PC-9 (cell line): ENCODE data around the gene AP4M1. TPM values are rescaled to one million over a fixed set of nuclear protein-coding genes. Genes with fewer than 3 reads are reported as not detected.
A peak's percentile ranks its signal among the peaks of the same experiment; 100 is the strongest.

Source experiments
- BruUV-seq: library from RNA; stranded (reverse); fragments of 400-500 nt; replicated peaks from 2 replicates; lab custom pipeline; 2021; lab: Mats Ljungman, UMichigan
- CTCF ChIA-PET: fragments of 300-600 bp; sonication (Branson Sonifier 250); formaldehyde crosslinking; loops from one replicate; lab custom pipeline; 2022; ENCODE audit warnings: antibody characterized with exemption; lab: Charles Lee
- POLR2A ChIA-PET: fragments of 300-600 bp; sonication (Branson Sonifier 250); formaldehyde crosslinking; loops from one replicate; lab custom pipeline; 2022; ENCODE audit warnings: antibody characterized with exemption; ENCODE audit not compliant: unreplicated experiment; lab: Charles Lee
- DNase-seq, 2 experiments: peaks; one replicate each; pipeline versions ENCODE4 v3.0.0 to v3.0.0-alpha.2; 2015 to 2022; ENCODE audit warnings: mixed read lengths in 1 of 2
- H2AFZ ChIP-seq: fragments of 200-600 bp; sonication (generic); 2 replicates; pipeline ENCODE4 v1.8.1; 2017; ENCODE audit warnings: antibody characterized with exemption
- H3F3A ChIP-seq: fragments of 200-600 bp; sonication (generic); 2 replicates; pipeline ENCODE4 v1.8.1; 2017; ENCODE audit warnings: antibody characterized with exemption, mild to moderate bottlenecking, low read depth; ENCODE audit not compliant: insufficient read depth
- H3K27ac ChIP-seq: fragments of 200-600 bp; sonication (generic); 2 replicates; pipeline ENCODE4 v1.6.1; 2016; ENCODE audit warnings: mixed run types
- H3K27me3 ChIP-seq: fragments of 200-600 bp; sonication (generic); 2 replicates; pipeline ENCODE4 v1.6.1; 2016; ENCODE audit warnings: low read depth, mixed run types; ENCODE audit not compliant: insufficient read depth
- H3K36me3 ChIP-seq: fragments of 200-600 bp; sonication (generic); 2 replicates; pipeline ENCODE4 v1.6.1; 2016; ENCODE audit warnings: low read depth, mixed run types
- H3K4me1 ChIP-seq: fragments of 200-600 bp; sonication (generic); replicated peaks from 2 replicates; pipeline ENCODE4 v1.6.1; 2016; ENCODE audit warnings: mixed run types; ENCODE audit not compliant: insufficient read depth
- H3K4me2 ChIP-seq: fragments of 200-600 bp; sonication (generic); 2 replicates; pipeline ENCODE4 v1.6.1; 2017; ENCODE audit warnings: mixed run types
- H3K4me3 ChIP-seq: fragments of 200-600 bp; sonication (generic); 2 replicates; pipeline ENCODE4 v1.6.1; 2016; ENCODE audit warnings: mixed run types
- H3K79me2 ChIP-seq: fragments of 200-600 bp; sonication (generic); 2 replicates; pipeline ENCODE4 v1.6.1; 2017; ENCODE audit warnings: low read depth, mixed run types
- H3K9me2 ChIP-seq: fragments of 200-600 bp; sonication (generic); 2 replicates; pipeline ENCODE4 v1.8.1; 2017; ENCODE audit warnings: mild to moderate bottlenecking; ENCODE audit not compliant: insufficient read depth
- H3K9me3 ChIP-seq: fragments of 200-600 bp; sonication (generic); 2 replicates; pipeline ENCODE4 v1.8.1; 2016; ENCODE audit warnings: low read depth; ENCODE audit not compliant: insufficient read depth
- H4K20me1 ChIP-seq: fragments of 200-600 bp; sonication (generic); 2 replicates; pipeline ENCODE4 v1.8.1; 2017; ENCODE audit not compliant: insufficient read depth
- CTCF ChIP-seq: fragments of 200-600 bp; sonication (generic); conservative IDR thresholded peaks from 2 replicates; pipeline ENCODE4 v1.6.1; 2017; ENCODE audit warnings: mixed run types, antibody characterized with exemption, mild to moderate bottlenecking, moderate library complexity
- EZH2 ChIP-seq: fragments of 200-600 bp; sonication (generic); IDR thresholded peaks from 2 replicates; pipeline ENCODE4 v1.8.0; 2017; ENCODE audit warnings: antibody characterized with exemption, low read depth
- intact Hi-C: fragments of 100-400 bp; cut with micrococcal nuclease; formaldehyde crosslinking; loops from one replicate; pipeline ENCODE4 v1.10.0; 2022; ENCODE audit not compliant: unreplicated experiment
- total RNA-seq: library from RNA; stranded (reverse); gene quantifications from 2 replicates; pipeline ENCODE4 v1.2.3, GENCODE V29; 2021

Gene AP4M1
- total RNA-seq, 1 experiment from 2014 or later, result 18.1 TPM

- Histone ChIP-seq H3K9me3 (no peaks in the 10 kb centered on the region), H3K27ac (no peak overlapping the region), H4K20me1 (peaks cover 24% of the 10 kb centered on the region), H3K27me3 (no peaks in the 10 kb centered on the region), H3K4me3 (no peak overlapping the region), H3K4me2 (no peak overlapping the region), H3K4me1 (peaks cover 35% of the 10 kb centered on the region), H2AFZ (no peak overlapping the region), H3K79me2 (peaks cover 26% of the 10 kb centered on the region), H3K36me3 (peaks cover 4% of the 10 kb centered on the region; the same call in 1 of the 2 replicates), H3F3A (peaks cover 73% of the 10 kb centered on the region), H3K9me2 (no peaks in the 10 kb centered on the region)
- intact Hi-C loops, result no loop called here
- no peak for TF ChIP-seq CTCF
- TF ChIP-seq EZH2, result no peak
- DNase-seq, result no peak
- BruUV-seq, result no TSS peak
- CTCF ChIA-PET, result no interaction called here
- POLR2A ChIA-PET, result no interaction called here
Measured at GRCh38 chr7:100155553-100156317, 54.3 kb downstream of the AP4M1 start.

DNA sequence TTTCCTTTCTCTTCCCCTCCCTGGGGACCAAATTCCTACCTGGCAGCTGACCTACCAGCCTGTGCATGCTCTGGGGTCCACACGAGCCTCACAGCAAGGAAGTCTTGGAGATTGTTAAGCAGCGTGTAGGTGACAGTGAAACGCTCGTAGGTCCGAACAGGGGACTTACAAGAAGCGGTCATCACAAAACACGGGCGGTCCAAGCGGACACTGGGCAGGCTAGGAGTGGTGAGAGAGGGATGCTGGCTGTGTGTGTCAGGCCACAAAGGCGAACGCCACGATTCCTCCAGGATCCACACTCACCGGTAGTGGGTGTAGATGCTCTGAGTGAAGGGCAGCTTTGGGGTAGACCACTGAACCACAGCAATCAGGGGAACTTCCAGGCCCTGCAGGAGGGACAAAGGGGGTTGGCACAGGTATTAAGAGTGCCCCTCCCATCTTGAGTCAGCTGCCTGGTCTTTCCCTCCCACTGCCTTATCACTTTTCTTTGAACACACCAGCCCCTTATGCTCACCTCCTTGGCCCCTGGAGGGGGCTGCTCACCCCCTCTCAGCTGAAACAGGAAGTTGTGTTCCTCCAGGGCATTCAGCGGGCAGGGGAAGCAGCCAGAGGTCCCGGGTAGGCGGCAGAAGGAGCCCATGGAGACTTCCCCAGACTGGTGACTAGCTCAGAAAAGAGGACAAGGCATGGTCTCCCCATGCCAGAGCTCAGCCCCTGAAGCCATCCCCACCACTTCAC, 55.1 kb downstream of the AP4M1 start:
- Histone ChIP-seq H3K36me3 (peaks cover 4% of the 10 kb centered on the region; the same call in 1 of the 2 replicates), H3K4me1 (peaks cover 35% of the 10 kb centered on the region), H3K27me3 (no peaks in the 10 kb centered on the region), H4K20me1 (peaks cover 24% of the 10 kb centered on the region), H3K79me2 (peaks cover 22% of the 10 kb centered on the region), H3K9me2 (no peaks in the 10 kb centered on the region), H2AFZ (no peak overlapping the region), H3F3A (peaks cover 70% of the 10 kb centered on the region), H3K4me3 (peak overlapping the region; percentile 86; the same call in 1 of the 2 replicates), H3K4me2 (peak overlapping the region; percentile 82), H3K27ac (no peak overlapping the region), H3K9me3 (no peaks in the 10 kb centered on the region)
- TF ChIP-seq CTCF (no peak), EZH2 (no peak)
- POLR2A ChIA-PET, result interaction anchor here (0.5 to 0.9 kb wide), 2 partner anchors 9 to 237 kb away, joined by 4 to 5 read pairs; no protein-coding TSS in a partner anchor
- intact Hi-C loops, result no loop called here
- no peak for DNase-seq
- CTCF ChIA-PET, result no interaction called here
- BruUV-seq, result no TSS peak

- Histone ChIP-seq H3K79me2 (peaks cover 22% of the 10 kb centered on the region), H3K36me3 (peaks cover 4% of the 10 kb centered on the region; the same call in 1 of the 2 replicates), H3F3A (peaks cover 68% of the 10 kb centered on the region), H3K4me3 (peak overlapping the region; percentile 86; the same call in 1 of the 2 replicates), H3K9me3 (no peaks in the 10 kb centered on the region), H3K4me2 (peak overlapping the region; percentile 82), H3K9me2 (no peaks in the 10 kb centered on the region), H3K4me1 (peaks cover 35% of the 10 kb centered on the region), H4K20me1 (peaks cover 24% of the 10 kb centered on the region), H3K27ac (peak overlapping the region; percentile 55; the same call in 1 of the 2 replicates), H3K27me3 (no peaks in the 10 kb centered on the region), H2AFZ (no peak overlapping the region)
- POLR2A ChIA-PET, result interaction anchor here (0.5 to 0.9 kb wide), 2 partner anchors 9 to 237 kb away, joined by 4 to 5 read pairs; no protein-coding TSS in a partner anchor
- TF ChIP-seq EZH2 (no peak), CTCF (no peak)
- intact Hi-C loops, result no loop called here
- DNase-seq, result no peak
- no TSS peak for BruUV-seq
- CTCF ChIA-PET, result no interaction called here
Measured at GRCh38 chr7:100157069-100157333, 55.6 kb downstream of the AP4M1 start.
